ENCODE results near the gene PRLR. TPM values are rescaled to one million over a fixed set of nuclear protein-coding genes. Genes with fewer than 3 reads are reported as not detected.

The PRLR gene
- total and polyA plus RNA-seq, 2 experiments from 2014 or later = 0.31 to 2.2 TPM

DNA sequence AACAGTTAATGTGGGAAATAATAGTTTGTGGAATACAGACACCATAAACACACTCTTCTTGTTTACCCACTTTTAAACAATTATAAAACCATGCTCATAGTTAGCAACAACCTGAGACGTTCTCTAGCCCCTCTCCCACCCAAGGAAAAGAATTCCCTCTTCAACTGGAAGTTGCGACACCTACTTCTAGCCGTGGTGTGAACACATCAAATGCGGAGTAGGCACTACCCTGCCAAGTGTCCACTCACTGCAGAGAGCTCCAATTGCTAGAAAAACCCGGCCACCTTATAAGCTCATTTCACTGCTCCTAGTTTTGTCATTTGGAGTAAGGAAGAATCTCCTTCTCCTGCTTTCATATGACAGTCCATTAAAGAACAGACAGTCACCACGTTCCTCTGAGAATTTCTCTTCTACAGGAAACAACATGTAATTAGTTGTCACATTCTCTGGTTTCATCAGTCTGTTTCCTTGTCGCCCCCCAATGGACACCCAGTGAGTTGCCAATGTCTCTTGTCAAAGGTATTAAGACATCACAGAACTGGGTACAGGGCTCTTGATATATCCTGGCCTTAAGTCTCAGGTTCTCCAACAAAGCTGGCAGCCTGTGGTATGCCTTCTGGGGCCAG lies 47.3 kb downstream of the PRLR start:
- peak; percentile 93 for ATAC-seq
- no peak overlapping the region for H3K4me2 ChIP-seq
- H3K4me1 Mint-ChIP-seq = peaks cover 11% of the 10 kb centered on the region; the same call in 2 of the 3 replicates

DNA sequence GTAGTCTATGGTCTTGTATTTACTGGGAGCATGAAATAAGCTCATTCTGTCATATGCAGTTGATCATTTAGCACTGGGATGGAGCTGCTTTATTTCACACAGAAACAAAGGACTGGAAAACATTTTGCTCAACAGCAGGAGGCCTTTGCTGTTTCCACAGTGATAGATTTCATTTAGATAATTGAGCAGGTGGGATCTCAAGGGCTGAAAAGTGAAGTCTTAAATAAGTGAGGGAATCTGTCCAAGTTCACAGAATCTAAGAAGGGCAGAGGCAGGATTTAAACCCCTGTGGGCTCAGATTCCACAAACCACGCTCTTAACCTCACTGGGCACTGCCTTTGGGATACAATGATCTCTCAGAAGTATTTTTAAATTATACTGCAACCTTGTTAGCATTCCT lies 47.8 kb downstream of the PRLR start:
- Mint-ChIP-seq H3K9me3 (no peaks in the 10 kb centered on the region), H3K27me3 (ENCODE audit: insufficient read depth, low read depth, poor library complexity) (peaks cover 7% of the 10 kb centered on the region), H3K4me1 (peaks cover 6% of the 10 kb centered on the region; the same call in 2 of the 3 replicates), H3K27ac (no peak overlapping the region), H3K4me3 (no peak overlapping the region), H3K36me3 (ENCODE audit: low read depth) (no peaks in the 10 kb centered on the region)
- Histone ChIP-seq H3K79me2 (replicated peaks; ENCODE audit: insufficient read depth) (no peaks in the 10 kb centered on the region), H3K4me2 (no peak overlapping the region), H3K27me3 (ENCODE audit: insufficient read depth) (no peaks in the 10 kb centered on the region), H3K36me3 (ENCODE audit: insufficient read depth) (no peaks in the 10 kb centered on the region), H3K9me2 (ENCODE audit: insufficient read depth) (no peaks in the 10 kb centered on the region), H3K4me1 (ENCODE audit: insufficient read depth) (no peaks in the 10 kb centered on the region), H3K27ac (ENCODE audit: low read depth) (no peak overlapping the region), H3F3A (replicated peaks; ENCODE audit: low read depth) (no peaks in the 10 kb centered on the region), H4K20me1 (replicated peaks; ENCODE audit: insufficient read depth) (no peaks in the 10 kb centered on the region), H3K4me3 (no peak overlapping the region), H2AFZ (no peak overlapping the region)
- ATAC-seq (no peak), DNase-seq (ENCODE audit: low spot score) (no peak)
- TF ChIP-seq EZH2 (IDR thresholded peaks at IDR 0.05; ENCODE audit: low read depth, unreplicated experiment) (no peak), EZH2phosphoT487 (IDR thresholded peaks at IDR 0.05; ENCODE audit: unreplicated experiment) (no peak), ZNF114 (CRISPR knock-in tag; IDR thresholded peaks at IDR 0.05) (no peak), CREB1 (CRISPR knock-in tag; IDR thresholded peaks at IDR 0.05; ENCODE audit: low read depth) (no peak), JUNB (IDR thresholded peaks at IDR 0.05; ENCODE audit: unreplicated experiment) (no peak)
- TF ChIP-seq, protein P1, sequence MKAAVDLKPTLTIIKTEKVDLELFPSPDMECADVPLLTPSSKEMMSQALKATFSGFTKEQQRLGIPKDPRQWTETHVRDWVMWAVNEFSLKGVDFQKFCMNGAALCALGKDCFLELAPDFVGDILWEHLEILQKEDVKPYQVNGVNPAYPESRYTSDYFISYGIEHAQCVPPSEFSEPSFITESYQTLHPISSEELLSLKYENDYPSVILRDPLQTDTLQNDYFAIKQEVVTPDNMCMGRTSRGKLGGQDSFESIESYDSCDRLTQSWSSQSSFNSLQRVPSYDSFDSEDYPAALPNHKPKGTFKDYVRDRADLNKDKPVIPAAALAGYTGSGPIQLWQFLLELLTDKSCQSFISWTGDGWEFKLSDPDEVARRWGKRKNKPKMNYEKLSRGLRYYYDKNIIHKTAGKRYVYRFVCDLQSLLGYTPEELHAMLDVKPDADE (IDR thresholded peaks at IDR 0.05) = no peak
- TF ChIP-seq, protein P2, sequence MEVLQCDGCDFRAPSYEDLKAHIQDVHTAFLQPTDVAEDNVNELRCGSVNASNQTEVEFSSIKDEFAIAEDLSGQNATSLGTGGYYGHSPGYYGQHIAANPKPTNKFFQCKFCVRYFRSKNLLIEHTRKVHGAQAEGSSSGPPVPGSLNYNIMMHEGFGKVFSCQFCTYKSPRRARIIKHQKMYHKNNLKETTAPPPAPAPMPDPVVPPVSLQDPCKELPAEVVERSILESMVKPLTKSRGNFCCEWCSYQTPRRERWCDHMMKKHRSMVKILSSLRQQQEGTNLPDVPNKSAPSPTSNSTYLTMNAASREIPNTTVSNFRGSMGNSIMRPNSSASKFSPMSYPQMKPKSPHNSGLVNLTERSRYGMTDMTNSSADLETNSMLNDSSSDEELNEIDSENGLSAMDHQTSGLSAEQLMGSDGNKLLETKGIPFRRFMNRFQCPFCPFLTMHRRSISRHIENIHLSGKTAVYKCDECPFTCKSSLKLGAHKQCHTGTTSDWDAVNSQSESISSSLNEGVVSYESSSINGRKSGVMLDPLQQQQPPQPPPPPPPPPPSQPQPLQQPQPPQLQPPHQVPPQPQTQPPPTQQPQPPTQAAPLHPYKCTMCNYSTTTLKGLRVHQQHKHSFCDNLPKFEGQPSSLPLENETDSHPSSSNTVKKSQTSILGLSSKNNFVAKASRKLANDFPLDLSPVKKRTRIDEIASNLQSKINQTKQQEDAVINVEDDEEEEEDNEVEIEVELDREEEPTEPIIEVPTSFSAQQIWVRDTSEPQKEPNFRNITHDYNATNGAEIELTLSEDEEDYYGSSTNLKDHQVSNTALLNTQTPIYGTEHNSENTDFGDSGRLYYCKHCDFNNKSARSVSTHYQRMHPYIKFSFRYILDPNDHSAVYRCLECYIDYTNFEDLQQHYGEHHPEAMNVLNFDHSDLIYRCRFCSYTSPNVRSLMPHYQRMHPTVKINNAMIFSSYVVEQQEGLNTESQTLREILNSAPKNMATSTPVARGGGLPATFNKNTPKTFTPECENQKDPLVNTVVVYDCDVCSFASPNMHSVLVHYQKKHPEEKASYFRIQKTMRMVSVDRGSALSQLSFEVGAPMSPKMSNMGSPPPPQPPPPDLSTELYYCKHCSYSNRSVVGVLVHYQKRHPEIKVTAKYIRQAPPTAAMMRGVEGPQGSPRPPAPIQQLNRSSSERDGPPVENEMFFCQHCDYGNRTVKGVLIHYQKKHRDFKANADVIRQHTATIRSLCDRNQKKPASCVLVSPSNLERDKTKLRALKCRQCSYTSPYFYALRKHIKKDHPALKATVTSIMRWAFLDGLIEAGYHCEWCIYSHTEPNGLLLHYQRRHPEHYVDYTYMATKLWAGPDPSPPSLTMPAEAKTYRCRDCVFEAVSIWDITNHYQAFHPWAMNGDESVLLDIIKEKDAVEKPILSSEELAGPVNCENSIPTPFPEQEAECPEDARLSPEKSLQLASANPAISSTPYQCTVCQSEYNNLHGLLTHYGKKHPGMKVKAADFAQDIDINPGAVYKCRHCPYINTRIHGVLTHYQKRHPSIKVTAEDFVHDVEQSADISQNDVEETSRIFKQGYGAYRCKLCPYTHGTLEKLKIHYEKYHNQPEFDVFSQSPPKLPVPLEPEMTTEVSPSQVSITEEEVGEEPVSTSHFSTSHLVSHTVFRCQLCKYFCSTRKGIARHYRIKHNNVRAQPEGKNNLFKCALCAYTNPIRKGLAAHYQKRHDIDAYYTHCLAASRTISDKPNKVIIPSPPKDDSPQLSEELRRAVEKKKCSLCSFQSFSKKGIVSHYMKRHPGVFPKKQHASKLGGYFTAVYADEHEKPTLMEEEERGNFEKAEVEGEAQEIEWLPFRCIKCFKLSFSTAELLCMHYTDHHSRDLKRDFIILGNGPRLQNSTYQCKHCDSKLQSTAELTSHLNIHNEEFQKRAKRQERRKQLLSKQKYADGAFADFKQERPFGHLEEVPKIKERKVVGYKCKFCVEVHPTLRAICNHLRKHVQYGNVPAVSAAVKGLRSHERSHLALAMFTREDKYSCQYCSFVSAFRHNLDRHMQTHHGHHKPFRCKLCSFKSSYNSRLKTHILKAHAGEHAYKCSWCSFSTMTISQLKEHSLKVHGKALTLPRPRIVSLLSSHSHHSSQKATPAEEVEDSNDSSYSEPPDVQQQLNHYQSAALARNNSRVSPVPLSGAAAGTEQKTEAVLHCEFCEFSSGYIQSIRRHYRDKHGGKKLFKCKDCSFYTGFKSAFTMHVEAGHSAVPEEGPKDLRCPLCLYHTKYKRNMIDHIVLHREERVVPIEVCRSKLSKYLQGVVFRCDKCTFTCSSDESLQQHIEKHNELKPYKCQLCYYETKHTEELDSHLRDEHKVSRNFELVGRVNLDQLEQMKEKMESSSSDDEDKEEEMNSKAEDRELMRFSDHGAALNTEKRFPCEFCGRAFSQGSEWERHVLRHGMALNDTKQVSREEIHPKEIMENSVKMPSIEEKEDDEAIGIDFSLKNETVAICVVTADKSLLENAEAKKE (CRISPR knock-in tag; IDR thresholded peaks at IDR 0.05) = no peak

More for the DNA sequence above, 47.3 kb downstream of the PRLR start:
- H3K9me2 ChIP-seq (ENCODE audit: insufficient read depth) = no peaks in the 10 kb centered on the region
- H3K4me3 ChIP-seq = no peak overlapping the region
- peak overlapping the region; percentile 28; the same call in 1 of the 2 replicates for H2AFZ ChIP-seq
- TF ChIP-seq POLR2AphosphoS5 (IDR thresholded peaks at IDR 0.05; ENCODE audit: low read depth) (no peak), NANOG (IDR thresholded peaks at IDR 0.05; ENCODE audit: borderline replicate concordance) (no peak), CREB1 (CRISPR knock-in tag; IDR thresholded peaks at IDR 0.05; ENCODE audit: low read depth) (no peak)
- TF ChIP-seq, protein P3, sequence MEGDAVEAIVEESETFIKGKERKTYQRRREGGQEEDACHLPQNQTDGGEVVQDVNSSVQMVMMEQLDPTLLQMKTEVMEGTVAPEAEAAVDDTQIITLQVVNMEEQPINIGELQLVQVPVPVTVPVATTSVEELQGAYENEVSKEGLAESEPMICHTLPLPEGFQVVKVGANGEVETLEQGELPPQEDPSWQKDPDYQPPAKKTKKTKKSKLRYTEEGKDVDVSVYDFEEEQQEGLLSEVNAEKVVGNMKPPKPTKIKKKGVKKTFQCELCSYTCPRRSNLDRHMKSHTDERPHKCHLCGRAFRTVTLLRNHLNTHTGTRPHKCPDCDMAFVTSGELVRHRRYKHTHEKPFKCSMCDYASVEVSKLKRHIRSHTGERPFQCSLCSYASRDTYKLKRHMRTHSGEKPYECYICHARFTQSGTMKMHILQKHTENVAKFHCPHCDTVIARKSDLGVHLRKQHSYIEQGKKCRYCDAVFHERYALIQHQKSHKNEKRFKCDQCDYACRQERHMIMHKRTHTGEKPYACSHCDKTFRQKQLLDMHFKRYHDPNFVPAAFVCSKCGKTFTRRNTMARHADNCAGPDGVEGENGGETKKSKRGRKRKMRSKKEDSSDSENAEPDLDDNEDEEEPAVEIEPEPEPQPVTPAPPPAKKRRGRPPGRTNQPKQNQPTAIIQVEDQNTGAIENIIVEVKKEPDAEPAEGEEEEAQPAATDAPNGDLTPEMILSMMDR (conservative IDR thresholded peaks at IDR 0.05; ENCODE audit: low read depth in 2 of 2) = peak; percentile 81 to 87
- no peaks in the 10 kb centered on the region for H3K27me3 ChIP-seq (ENCODE audit: insufficient read depth)
- DNase-seq (ENCODE audit: low spot score) = peak; percentile 84
- no peaks in the 10 kb centered on the region for H3K4me1 ChIP-seq (ENCODE audit: insufficient read depth)
- Mint-ChIP-seq H3K9me3 (no peaks in the 10 kb centered on the region), H3K36me3 (ENCODE audit: low read depth) (no peaks in the 10 kb centered on the region), H3K4me3 (no peak overlapping the region), H3K27ac (peak overlapping the region; percentile 31; the same call in 1 of the 2 replicates), H3K27me3 (ENCODE audit: insufficient read depth, low read depth, poor library complexity) (peaks cover 7% of the 10 kb centered on the region)
- H3F3A ChIP-seq (replicated peaks; ENCODE audit: low read depth) = no peaks in the 10 kb centered on the region
- H4K20me1 ChIP-seq (replicated peaks; ENCODE audit: insufficient read depth) = no peaks in the 10 kb centered on the region
- H3K27ac ChIP-seq (ENCODE audit: low read depth) = no peak overlapping the region
- no peaks in the 10 kb centered on the region for H3K36me3 ChIP-seq (ENCODE audit: insufficient read depth)
- no peaks in the 10 kb centered on the region for H3K79me2 ChIP-seq (replicated peaks; ENCODE audit: insufficient read depth)
